HAP-1 (cell line): ENCODE measurements around the gene SMIM3.
A peak's percentile ranks its signal among the peaks of the same experiment; 100 is the strongest.
"Not testable (repeated sequence)": the region's sequence is repeated elsewhere in the genome, so short reads cannot be mapped to it uniquely, and the experiment has no call there.

ENCODE experiments used
- DNase-seq, 2 experiments: peaks; one replicate each; pipeline ENCODE4 v3.0.0-alpha.2; 2016 to 2020; ENCODE audit warnings: low spot score in 2 of 2
- H3K27me3 ChIP-seq: fragments of 250-450 bp; sonication (Bioruptor Pico); 2 replicates; pipeline ENCODE4 v1.5.1; 2020; ENCODE audit warnings: low read depth, mild to moderate bottlenecking, moderate library complexity
- H3K36me3 ChIP-seq: fragments of 250-450 bp; sonication (Bioruptor Pico); replicated peaks from 2 replicates; pipeline ENCODE4 v1.5.1; 2020; ENCODE audit warnings: mild to moderate bottlenecking
- H3K4me1 ChIP-seq: fragments of 250-450 bp; sonication (Bioruptor Pico); 2 replicates; pipeline ENCODE4 v1.5.1; 2020; ENCODE audit warnings: mild to moderate bottlenecking
- H3K4me3 ChIP-seq: fragments of 250-450 bp; sonication (Bioruptor Pico); 2 replicates; pipeline ENCODE4 v1.5.1; 2020; ENCODE audit warnings: mild to moderate bottlenecking, moderate library complexity
- H3K9me3 ChIP-seq: fragments of 250-450 bp; sonication (Bioruptor Pico); 2 replicates; pipeline ENCODE4 v1.5.1; 2020; ENCODE audit warnings: mild to moderate bottlenecking, moderate library complexity
- in situ Hi-C: fragments of 300-500 bp; cut with MboI; formaldehyde crosslinking; loops from 3 replicates; pipeline ENCODE4 v1.14.3; 2020; ENCODE audit warnings: low sequenced_read_pairs, inconsistent platforms, mixed read lengths

SMIM3 gene, protein sequence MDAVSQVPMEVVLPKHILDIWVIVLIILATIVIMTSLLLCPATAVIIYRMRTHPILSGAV

DNA sequence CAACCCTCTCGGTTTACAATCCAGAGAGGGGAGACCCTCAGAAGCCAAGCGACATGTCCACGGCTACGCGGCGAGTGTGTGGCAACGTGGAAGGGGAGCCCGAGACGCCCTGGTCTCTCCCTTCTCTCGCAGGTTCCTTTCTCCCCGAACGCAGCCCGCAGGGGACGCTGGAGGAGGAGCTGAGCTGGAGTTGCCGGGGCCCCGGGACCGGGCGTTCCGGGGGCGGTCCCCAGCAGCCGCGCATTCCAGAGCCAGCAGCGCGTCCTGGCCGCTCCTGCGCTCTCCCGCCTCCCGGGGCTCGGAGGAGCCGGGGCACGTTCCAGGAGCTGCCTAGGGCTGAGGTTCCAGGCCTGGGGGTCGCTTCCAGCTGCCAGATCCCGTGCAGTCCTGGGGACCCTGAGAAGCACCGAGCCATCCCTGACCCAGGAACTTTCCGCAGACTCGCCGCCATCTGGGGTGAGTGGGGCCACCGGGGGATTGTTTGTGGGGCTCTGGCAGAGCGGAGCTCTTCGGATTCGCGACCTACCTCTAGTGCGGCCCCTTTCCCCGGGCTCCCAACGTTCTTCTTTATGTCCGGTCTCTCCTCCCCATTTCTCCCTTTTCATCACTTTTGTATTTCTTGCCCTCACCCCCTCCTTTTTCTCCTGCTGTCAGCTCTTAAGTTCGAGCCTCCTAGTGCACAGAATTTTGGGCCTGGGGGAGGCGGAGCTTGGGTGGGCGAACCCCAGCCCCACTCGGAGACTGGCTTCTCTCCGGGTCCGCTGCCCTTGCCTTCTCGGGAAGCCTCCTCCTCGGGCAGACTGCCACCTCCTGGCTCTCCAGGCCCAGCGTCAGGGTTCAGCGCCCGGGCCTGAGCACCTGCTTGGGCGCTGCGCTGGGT is at the start of gene SMIM3:
Gene SMIM3 (plus strand): TSS at position 241 of the 880 bp plus-strand sequence. CDS start 16,684 bp downstream, outside the sequence.
- peak; percentile 77 to 85 for DNase-seq
- Histone ChIP-seq H3K9me3 (no peaks in the 10 kb centered on the region), H3K4me1 (peaks cover 3% of the 10 kb centered on the region), H3K27me3 (no peaks in the 10 kb centered on the region), H3K36me3 (no peaks in the 10 kb centered on the region), H3K4me3 (peak within 1 kb of the TSS; percentile 61)
- in situ Hi-C loops: loop anchor here (25.0 kb wide), 1 partner anchor 384 kb away; the partner anchor contains the start of gene ANXA6

DNA sequence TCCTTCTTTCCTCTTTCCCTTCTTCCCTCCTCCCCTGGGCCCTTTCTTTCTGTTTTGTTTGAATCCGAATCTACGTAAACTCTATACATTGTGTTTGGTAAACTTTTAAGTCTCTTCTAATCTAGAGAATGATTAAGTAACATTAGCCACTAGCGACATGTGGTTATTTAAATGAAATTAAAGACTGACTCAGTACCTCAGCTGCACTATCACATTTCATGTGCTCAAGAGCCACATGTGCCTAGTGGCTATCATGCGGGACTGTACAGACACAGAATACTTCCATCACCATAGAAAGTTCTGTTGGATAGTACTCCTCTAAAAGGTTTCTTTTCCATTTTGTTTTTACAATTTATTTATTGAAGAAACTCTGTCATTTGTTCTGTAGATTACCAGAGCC is 48.7 kb upstream of the SMIM3 start:
- H3K9me3 ChIP-seq: no peaks in the 10 kb centered on the region
- peaks cover 52% of the 10 kb centered on the region for H3K36me3 ChIP-seq
- no peak for DNase-seq
- no peaks in the 10 kb centered on the region for H3K4me1 ChIP-seq
- in situ Hi-C loops: no loop called here
- no peaks in the 10 kb centered on the region for H3K27me3 ChIP-seq
- H3K4me3 ChIP-seq: no peak overlapping the region

DNA sequence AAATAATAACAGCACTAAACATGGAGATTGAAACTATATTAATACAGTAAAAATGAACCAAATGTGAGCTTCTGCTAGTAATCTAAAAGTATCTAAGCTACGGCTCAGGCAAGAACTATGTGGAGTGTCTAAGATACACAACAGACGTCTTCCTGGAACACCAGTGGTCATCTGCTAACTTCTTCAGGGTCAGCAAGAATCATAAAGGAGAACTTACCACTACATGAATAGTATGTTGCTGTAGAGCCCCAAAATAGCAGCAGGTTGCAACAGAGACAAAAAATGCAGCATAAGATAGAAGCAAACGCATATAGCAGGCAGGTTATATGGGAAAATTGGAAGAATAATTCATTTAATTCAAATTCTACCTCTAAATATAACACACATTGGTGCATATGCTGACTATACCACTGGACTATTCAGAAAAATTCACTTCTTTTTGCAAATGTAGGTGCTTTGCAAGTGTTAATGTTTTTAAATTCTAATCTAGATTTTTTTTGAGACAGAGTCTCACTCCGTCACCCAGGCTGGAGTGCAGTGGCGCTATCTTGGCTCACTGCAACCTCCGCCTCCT is 46.8 kb upstream of the SMIM3 start:
- Histone ChIP-seq H3K36me3 (peaks cover 46% of the 10 kb centered on the region), H3K4me3 (no peak overlapping the region)
- in situ Hi-C loops: no loop called here

DNA sequence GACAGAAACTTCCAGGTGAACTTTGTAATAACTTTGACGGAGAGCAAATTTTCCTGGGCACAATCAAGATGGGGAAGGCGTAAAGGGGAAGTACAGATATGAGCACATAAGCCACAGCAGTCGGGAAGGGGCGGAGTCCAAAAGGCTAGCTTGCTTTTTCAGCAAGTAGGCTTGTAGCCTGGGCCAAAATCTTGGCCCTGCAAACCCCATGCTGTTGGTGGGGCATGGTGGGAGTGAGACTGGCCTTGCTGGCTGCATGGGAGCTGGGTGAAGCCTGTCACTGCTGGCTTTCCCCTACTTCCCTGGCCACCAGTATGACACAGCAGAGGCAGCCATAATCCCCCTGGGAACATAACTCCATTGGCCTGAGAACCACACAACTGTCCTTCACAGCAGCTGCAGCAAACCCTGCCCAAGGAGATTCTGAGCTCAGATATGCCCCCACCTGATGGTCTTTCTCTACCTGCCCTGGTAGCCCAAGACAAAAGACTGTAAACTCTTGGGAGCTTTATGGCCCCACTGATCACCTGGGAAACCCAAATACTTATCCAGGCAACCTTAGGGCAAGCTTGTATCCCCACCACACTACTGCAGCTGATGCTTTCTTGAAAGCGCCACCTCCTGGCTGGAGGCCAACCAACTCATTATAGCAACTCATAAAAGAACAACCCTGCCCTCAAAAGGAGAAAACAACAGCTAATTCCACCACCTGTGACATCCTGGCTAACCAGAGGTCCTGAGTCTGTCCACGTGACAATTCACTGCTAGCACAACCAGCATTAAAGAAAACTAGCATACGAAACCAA is 43.8 kb upstream of the SMIM3 start:
- peaks cover 16% of the 10 kb centered on the region for H3K4me1 ChIP-seq
- H3K27me3 ChIP-seq: no peaks in the 10 kb centered on the region
- H3K9me3 ChIP-seq: no peaks in the 10 kb centered on the region
- no peak overlapping the region for H3K4me3 ChIP-seq
- H3K36me3 ChIP-seq: peaks cover 38% of the 10 kb centered on the region
- peak in 1 of 2 experiments; percentile 39 for DNase-seq
- in situ Hi-C loops: no loop called here

More for the DNA sequence above, 46.8 kb upstream of the SMIM3 start:
- DNase-seq: no peak
- H3K27me3 ChIP-seq: no peaks in the 10 kb centered on the region
- H3K9me3 ChIP-seq: no peaks in the 10 kb centered on the region
- H3K4me1 ChIP-seq: peaks cover 3% of the 10 kb centered on the region

DNA sequence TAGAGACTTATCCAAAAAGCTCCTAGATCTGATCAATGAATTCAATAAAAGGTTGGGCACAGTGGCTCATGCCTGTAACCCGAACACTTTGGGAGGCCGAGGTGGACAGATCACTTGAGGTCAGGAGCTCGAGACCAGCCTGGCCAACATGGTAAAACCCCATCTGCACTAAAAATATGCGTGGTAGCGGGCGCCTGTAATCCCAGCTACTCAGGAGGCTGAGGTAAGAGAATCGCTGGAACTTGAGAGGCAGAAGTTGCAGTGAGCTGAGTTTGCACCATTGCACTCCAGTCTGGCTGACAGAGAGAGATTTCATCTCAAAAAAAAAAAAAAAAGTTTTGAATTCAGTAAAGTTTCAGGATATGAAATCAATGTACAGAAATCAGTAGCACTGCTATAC is 39.7 kb upstream of the SMIM3 start:
- in situ Hi-C loops: no loop called here
- H3K27me3 ChIP-seq: no peaks in the 10 kb centered on the region
- no peak overlapping the region for H3K4me3 ChIP-seq
- H3K4me1 ChIP-seq: peaks cover 16% of the 10 kb centered on the region
- no peak for DNase-seq
- no peaks in the 10 kb centered on the region for H3K9me3 ChIP-seq
- H3K36me3 ChIP-seq: peaks cover 14% of the 10 kb centered on the region

DNA sequence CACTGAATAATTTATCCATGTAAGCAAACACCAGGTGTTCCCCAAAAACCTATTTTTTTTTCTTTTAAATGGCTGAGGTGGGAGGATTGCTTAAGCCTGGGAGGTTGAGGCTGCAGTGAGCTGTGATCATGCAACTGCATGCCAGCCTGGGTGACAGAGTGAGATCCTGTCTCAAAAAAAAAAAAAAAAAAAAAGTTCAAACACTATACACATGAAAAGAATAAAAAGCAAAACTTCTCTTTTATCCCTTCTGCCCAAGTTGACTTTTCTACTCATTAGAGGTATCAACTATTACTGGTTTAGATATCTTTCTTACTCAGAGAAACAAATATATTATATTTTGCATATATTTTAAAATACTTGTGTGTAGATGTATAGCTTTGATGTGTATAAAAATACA is 37.6 kb upstream of the SMIM3 start:
- Histone ChIP-seq H3K4me3 (no peak overlapping the region), H3K4me1 (peaks cover 16% of the 10 kb centered on the region), H3K36me3 (peaks cover 14% of the 10 kb centered on the region), H3K9me3 (no peaks in the 10 kb centered on the region), H3K27me3 (no peaks in the 10 kb centered on the region)
- DNase-seq: no peak
- in situ Hi-C loops: no loop called here

DNA sequence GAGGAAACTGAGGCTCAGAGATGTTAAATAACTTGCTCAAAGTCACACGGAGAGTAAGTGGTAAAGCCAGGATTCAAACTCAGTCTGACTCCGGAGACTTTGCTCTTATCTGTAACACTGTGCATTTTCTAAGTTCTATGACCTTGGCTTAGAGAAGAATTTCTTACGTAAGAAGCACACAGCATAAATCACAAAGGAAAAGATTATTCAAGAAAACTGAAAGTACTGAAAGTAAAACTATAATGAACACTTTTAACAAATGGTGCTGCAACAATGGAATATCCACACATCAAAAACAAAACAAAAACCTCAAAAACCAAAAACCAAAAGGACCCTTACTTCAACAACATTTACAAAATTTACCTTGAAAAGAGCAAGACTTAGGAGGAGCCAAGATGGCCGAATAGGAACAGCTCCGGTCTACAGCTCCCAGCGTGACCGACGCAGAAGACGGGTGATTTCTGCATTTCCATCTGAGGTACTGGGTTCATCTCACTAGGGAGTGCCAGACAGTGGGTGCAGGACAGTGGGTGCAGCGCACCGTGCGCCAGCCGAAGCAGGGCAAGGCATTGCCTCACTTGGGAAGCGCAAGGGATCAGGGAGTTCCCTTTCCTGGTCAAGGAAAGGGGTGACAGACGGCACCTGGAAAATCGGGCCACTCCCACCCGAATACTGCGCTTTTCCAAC is 36.0 kb upstream of the SMIM3 start:
- H3K4me1 ChIP-seq, H3K27me3 ChIP-seq, in situ Hi-C loops, H3K4me3 ChIP-seq, DNase-seq, H3K9me3 ChIP-seq: not testable (repeated sequence)
- H3K36me3 ChIP-seq: peaks cover 14% of the 10 kb centered on the region

DNA sequence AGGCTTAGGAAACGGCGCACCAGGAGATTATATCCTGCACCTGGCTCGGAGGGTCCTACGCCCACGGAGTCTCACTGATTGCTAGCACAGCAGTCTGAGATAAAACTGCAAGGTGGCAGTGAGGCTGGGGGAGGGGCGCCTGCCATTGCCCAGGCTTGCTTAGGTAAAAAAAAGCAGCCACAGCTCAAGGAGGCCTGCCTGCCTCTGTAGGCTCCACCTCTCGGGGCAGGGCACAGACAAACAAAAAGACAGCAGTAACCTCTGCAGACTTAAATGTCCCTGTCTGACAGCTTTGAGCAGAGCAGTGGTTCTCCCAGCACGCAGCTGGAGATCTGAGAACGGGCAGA is 35.4 kb upstream of the SMIM3 start:
- H3K9me3 ChIP-seq, in situ Hi-C loops, H3K27me3 ChIP-seq, H3K4me1 ChIP-seq, DNase-seq, H3K4me3 ChIP-seq: not testable (repeated sequence)
- peaks cover 14% of the 10 kb centered on the region for H3K36me3 ChIP-seq

DNA sequence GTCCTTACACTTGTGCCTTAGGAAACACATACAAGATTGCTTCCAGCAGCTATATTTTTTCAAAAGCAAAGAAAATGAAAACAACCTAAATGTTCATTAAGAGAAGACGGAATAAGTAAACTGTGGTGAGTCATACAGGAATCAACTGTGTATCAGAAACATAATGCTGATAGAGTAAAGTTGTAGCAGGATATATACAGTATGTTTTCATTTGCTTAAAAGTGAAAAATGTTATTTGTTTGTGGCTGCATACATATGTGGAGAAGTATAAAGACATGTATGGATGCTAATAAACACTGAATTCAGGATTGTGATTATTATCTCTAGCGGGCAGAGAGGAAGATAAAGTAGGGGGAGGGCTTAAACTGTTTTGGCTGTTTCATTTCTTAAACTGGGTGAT is 28.1 kb upstream of the SMIM3 start:
- DNase-seq: no peak
- in situ Hi-C loops: no loop called here
- H3K36me3 ChIP-seq: peaks cover 36% of the 10 kb centered on the region

DNA sequence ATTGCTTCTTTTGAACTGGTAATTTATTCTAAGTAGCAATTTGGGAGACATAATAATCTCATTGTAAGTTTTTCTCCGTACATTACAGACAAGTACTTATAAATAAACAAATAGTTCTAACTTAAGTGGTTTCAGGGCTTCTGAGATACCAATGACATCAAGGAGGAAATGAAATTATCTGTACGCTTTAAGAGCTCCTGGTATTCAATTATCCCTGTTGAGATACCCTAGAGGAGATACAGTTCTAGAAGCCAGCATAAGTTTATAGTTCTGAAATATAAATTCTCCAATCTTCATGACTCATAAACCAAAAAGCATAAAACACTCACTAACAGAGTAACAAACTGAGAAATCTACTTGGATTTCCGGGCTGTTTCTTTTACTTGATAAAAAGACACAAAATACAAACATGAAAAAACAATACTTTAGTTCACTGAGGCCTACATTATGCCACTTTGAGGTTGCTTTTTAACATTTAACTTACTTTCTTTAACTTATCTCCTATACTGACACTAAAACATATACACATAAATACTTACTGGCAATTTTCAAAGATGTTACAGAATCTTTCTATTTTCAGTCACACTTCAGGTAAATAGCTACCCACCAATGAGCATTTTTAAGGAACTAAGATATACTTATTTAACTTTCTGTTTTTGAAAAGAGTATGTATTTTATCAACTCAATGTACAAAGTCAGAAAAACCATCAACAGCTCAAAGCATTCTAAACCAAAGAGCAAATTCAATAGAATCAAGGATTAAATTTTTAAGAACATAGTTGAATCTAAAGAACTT is 27.3 kb upstream of the SMIM3 start:
- in situ Hi-C loops: no loop called here
- no peak for DNase-seq
- Histone ChIP-seq H3K36me3 (peaks cover 38% of the 10 kb centered on the region), H3K4me1 (no peaks in the 10 kb centered on the region), H3K9me3 (no peaks in the 10 kb centered on the region), H3K27me3 (no peaks in the 10 kb centered on the region), H3K4me3 (no peak overlapping the region)

More for the DNA sequence above, 28.1 kb upstream of the SMIM3 start:
- Histone ChIP-seq H3K4me3 (no peak overlapping the region), H3K27me3 (no peaks in the 10 kb centered on the region), H3K4me1 (no peaks in the 10 kb centered on the region), H3K9me3 (no peaks in the 10 kb centered on the region)

DNA sequence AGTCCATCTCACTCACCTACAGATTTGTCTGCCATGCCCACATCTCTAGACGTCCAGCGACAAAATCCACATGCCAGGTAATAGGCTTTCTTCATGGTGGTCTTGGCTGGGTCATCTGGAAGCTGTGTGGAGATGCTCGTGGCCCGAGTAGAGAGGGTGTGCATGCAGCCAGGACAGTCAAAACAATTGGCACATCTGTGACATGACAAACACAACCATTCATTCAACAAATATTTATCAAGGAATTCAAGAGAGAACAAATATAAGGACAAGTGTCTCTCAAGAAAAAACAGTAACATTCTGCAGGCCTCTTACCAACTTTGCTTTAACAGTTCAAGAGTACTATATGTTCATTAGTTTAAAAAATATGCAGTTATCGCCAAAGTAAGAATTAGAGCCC is 25.1 kb upstream of the SMIM3 start:
- no peak for DNase-seq
- no peaks in the 10 kb centered on the region for H3K27me3 ChIP-seq
- no peaks in the 10 kb centered on the region for H3K9me3 ChIP-seq
- H3K4me1 ChIP-seq: 0 out of 2 replicates have a peak, but pooled peaks cover 2% of the 10 kb centered on the region
- in situ Hi-C loops: no loop called here
- no peak overlapping the region for H3K4me3 ChIP-seq
- peaks cover 45% of the 10 kb centered on the region for H3K36me3 ChIP-seq

DNA sequence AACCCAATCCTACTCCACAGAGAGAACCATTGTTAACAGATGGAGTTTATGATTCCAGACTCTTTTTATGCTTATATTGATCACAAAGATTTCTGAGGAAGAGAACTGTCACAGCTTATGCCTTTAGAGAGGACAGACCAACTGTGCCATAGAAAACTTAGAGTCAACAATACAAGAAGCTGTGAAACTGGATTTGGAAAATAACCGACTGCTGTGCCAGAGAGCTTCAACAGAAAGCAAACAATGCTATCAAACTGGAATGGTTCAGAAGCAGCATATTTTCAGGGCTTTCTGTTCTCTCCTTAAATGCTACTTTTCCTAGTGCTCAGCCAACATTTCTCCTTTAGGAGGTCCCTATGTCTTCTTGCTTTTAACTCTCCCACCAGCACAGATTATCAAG is 24.7 kb upstream of the SMIM3 start:
- no peak for DNase-seq
- H3K36me3 ChIP-seq: peaks cover 45% of the 10 kb centered on the region
- H3K27me3 ChIP-seq: no peaks in the 10 kb centered on the region
- in situ Hi-C loops: no loop called here
- 0 out of 2 replicates have a peak, but pooled peaks cover 2% of the 10 kb centered on the region for H3K4me1 ChIP-seq
- H3K9me3 ChIP-seq: no peaks in the 10 kb centered on the region
- no peak overlapping the region for H3K4me3 ChIP-seq
